Mesendoderm (in vitro differentiated cells): ENCODE results near the gene PCSK7. TPM values are rescaled to one million over a fixed set of nuclear protein-coding genes. Genes with fewer than 3 reads are reported as not detected.

Source experiments
- DNase-seq: peaks from one replicate; pipeline ENCODE4 v3.0.0; 2013
- H2AK5ac ChIP-seq: 2 replicates; pipeline ENCODE4 v1.6.1; 2013; ENCODE audit warnings: low read length, inconsistent platforms
- H2BK120ac ChIP-seq: 2 replicates; pipeline ENCODE4 v1.6.1; 2013; ENCODE audit warnings: low read depth, mild to moderate bottlenecking, low read length, moderate library complexity, mixed read lengths
- H2BK15ac ChIP-seq: replicated peaks from 2 replicates; pipeline ENCODE4 v1.6.1; 2013; ENCODE audit warnings: low read depth, mild to moderate bottlenecking, moderate library complexity
- H2BK5ac ChIP-seq: 2 replicates; pipeline ENCODE4 v1.6.1; 2013; ENCODE audit warnings: low read length, inconsistent platforms
- H3K18ac ChIP-seq: 2 replicates; pipeline ENCODE4 v1.6.1; 2013; ENCODE audit warnings: mild to moderate bottlenecking, low read length, mixed read lengths
- H3K23ac ChIP-seq: one replicate; pipeline ENCODE4 v1.6.1; 2013; ENCODE audit warnings: low read length
- H3K27ac ChIP-seq: 2 replicates; pipeline ENCODE4 v1.5.1; 2013; ENCODE audit warnings: low read depth, mild to moderate bottlenecking, inconsistent platforms, low read length, moderate library complexity
- H3K27me3 ChIP-seq: 2 replicates; pipeline ENCODE4 v1.6.1; 2013; ENCODE audit warnings: low read length, control low read depth, mild to moderate bottlenecking, inconsistent platforms; ENCODE audit not compliant: insufficient read depth, poor library complexity
- H3K36me3 ChIP-seq: 2 replicates; pipeline ENCODE4 v1.6.1; 2013; ENCODE audit warnings: low read length, inconsistent platforms; ENCODE audit not compliant: control insufficient read depth, insufficient read depth
- H3K4ac ChIP-seq: one replicate; pipeline ENCODE4 v1.6.1; 2013; ENCODE audit warnings: low read depth, mild to moderate bottlenecking, low read length, moderate library complexity
- H3K4me1 ChIP-seq: 2 replicates; pipeline ENCODE4 v1.6.1; 2013; ENCODE audit warnings: low read depth, low read length, inconsistent platforms; ENCODE audit not compliant: control insufficient read depth
- H3K4me2 ChIP-seq: 2 replicates; pipeline ENCODE4 v1.6.1; 2013; ENCODE audit warnings: low read length
- H3K4me3 ChIP-seq: 2 replicates; pipeline ENCODE4 v1.5.1; 2013; ENCODE audit warnings: mild to moderate bottlenecking, low read length
- H3K56ac ChIP-seq: one replicate; pipeline ENCODE4 v1.6.1; 2013; ENCODE audit warnings: low read length
- H3K79me1 ChIP-seq: 2 replicates; pipeline ENCODE4 v1.6.1; 2013; ENCODE audit warnings: low read length, inconsistent platforms
- H3K79me2 ChIP-seq: 2 replicates; pipeline ENCODE4 v1.6.1; 2013; ENCODE audit warnings: mild to moderate bottlenecking, low read length; ENCODE audit not compliant: control insufficient read depth, insufficient read depth
- H3K9ac ChIP-seq: 2 replicates; pipeline ENCODE4 v1.6.1; 2013; ENCODE audit warnings: low read length, inconsistent platforms
- H4K5ac ChIP-seq: one replicate; pipeline ENCODE4 v1.6.1; 2013; ENCODE audit warnings: low read length
- H4K8ac ChIP-seq: one replicate; pipeline ENCODE4 v1.6.1; 2013; ENCODE audit warnings: low read depth, mild to moderate bottlenecking, control low read depth, low read length, moderate library complexity
- WGBS: extraction: QIAGEN DNeasy Blood & Tissue Kit; methylation state at CpG from one replicate; pipeline ENCODE4 v1.1.7; 2013; ENCODE audit warnings: low lambda C conversion rate, missing lambda C conversion rate; ENCODE audit not compliant: insufficient coverage; ENCODE audit errors: extremely low coverage; 5-methylcytosine and 5-hydroxymethylcytosine counted together
- polyA plus RNA-seq, 2 experiments: library from polyadenylated mRNA; stranded (reverse); fragments of 200-250 nt; gene quantifications; one replicate each; pipeline ENCODE4 v1.2.3, GENCODE V29; 2013

PCSK7 gene
- polyA plus RNA-seq (2013, experiment 1 of 2) = 15.6 TPM
- 15.8 TPM for polyA plus RNA-seq (2013, experiment 2 of 2)

GRCh38 chr11:117231842-117232091 lies at the start of gene PCSK7:
PCSK7 (minus strand) TSS chr11:117232073; CDS start chr11:117229844, 2,229 bp downstream.
- no peak for DNase-seq
- peaks cover 17% of the 10 kb centered on the region for H3K79me1 ChIP-seq
- no peaks in the 10 kb centered on the region for H3K4me1 ChIP-seq
- H2BK120ac ChIP-seq = peak within 1 kb of the TSS; percentile 48
- H3K4me3 ChIP-seq = peak within 1 kb of the TSS; percentile 80
- H4K8ac ChIP-seq = peak within 1 kb of the TSS; percentile 87
- H2BK15ac ChIP-seq = no peak within 1 kb of the TSS
- peak within 1 kb of the TSS; percentile 99 for H3K18ac ChIP-seq
- peak within 1 kb of the TSS; percentile 12 for H2AK5ac ChIP-seq
- peak within 1 kb of the TSS; percentile 90 for H3K4ac ChIP-seq
- peak within 1 kb of the TSS; percentile 29 for H3K23ac ChIP-seq
- H3K27me3 ChIP-seq = no peaks in the 10 kb centered on the region
- H4K5ac ChIP-seq = no peak within 1 kb of the TSS
- peaks cover 19% of the 10 kb centered on the region for H3K79me2 ChIP-seq
- H3K27ac ChIP-seq = peak within 1 kb of the TSS; percentile 77
- H3K56ac ChIP-seq = peak within 1 kb of the TSS; percentile 95
- WGBS = no CpG with 5 or more reads among the region's 13 CpGs
- H3K36me3 ChIP-seq = peaks cover 2% of the 10 kb centered on the region
- H3K9ac ChIP-seq = peak within 1 kb of the TSS; percentile 92
- H3K4me2 ChIP-seq = peak within 1 kb of the TSS; percentile 98
- peak within 1 kb of the TSS; percentile 76 for H2BK5ac ChIP-seq

GRCh38 chr11:117281159-117281558 lies 49.3 kb upstream of the PCSK7 start:
- Histone ChIP-seq H3K18ac (no peak overlapping the region), H3K4ac (no peak overlapping the region), H2BK120ac (no peak overlapping the region), H3K9ac (no peak overlapping the region), H4K5ac (no peak overlapping the region), H3K27ac (no peak overlapping the region), H3K79me1 (no peaks in the 10 kb centered on the region), H3K4me1 (no peaks in the 10 kb centered on the region), H3K79me2 (no peaks in the 10 kb centered on the region), H3K23ac (no peak overlapping the region), H3K4me3 (no peak overlapping the region), H3K56ac (no peak overlapping the region), H2AK5ac (no peak overlapping the region), H3K27me3 (no peaks in the 10 kb centered on the region), H3K36me3 (peaks cover 5% of the 10 kb centered on the region), H3K4me2 (no peak overlapping the region), H2BK5ac (no peak overlapping the region), H4K8ac (no peak overlapping the region), H2BK15ac (no peak overlapping the region)
- no CpG with 5 or more reads among the region's 6 CpGs for whole genome bisulfite sequencing
- peak; percentile 22 for DNase-seq

- H3K36me3 ChIP-seq = peaks cover 2% of the 10 kb centered on the region
- H3K23ac ChIP-seq = no peak overlapping the region
- H4K5ac ChIP-seq = no peak overlapping the region
- H3K56ac ChIP-seq = no peak overlapping the region
- no peak overlapping the region for H3K4ac ChIP-seq
- no peak overlapping the region for H3K18ac ChIP-seq
- no peak overlapping the region for H3K9ac ChIP-seq
- H3K4me3 ChIP-seq = no peak overlapping the region
- H2BK5ac ChIP-seq = no peak overlapping the region
- no peak overlapping the region for H2BK15ac ChIP-seq
- no peaks in the 10 kb centered on the region for H3K79me1 ChIP-seq
- no peak overlapping the region for H2AK5ac ChIP-seq
- no peak overlapping the region for H2BK120ac ChIP-seq
- no peak overlapping the region for H3K27ac ChIP-seq
- no peaks in the 10 kb centered on the region for H3K79me2 ChIP-seq
- DNase-seq = peak; percentile 39
- H4K8ac ChIP-seq = no peak overlapping the region
- WGBS = no CpG with 5 or more reads among the region's 4 CpGs
- no peaks in the 10 kb centered on the region for H3K27me3 ChIP-seq
- H3K4me2 ChIP-seq = no peak overlapping the region
- no peaks in the 10 kb centered on the region for H3K4me1 ChIP-seq
Observed at GRCh38 chr11:117279711-117280376, 48.0 kb upstream of the PCSK7 start.

GRCh38 chr11:117278347-117278746 lies 46.5 kb upstream of the PCSK7 start:
- Histone ChIP-seq H3K4me2 (no peak overlapping the region), H3K23ac (no peak overlapping the region), H2AK5ac (no peak overlapping the region), H2BK120ac (no peak overlapping the region), H3K56ac (no peak overlapping the region), H3K4ac (no peak overlapping the region), H3K18ac (no peak overlapping the region), H3K36me3 (peaks cover 2% of the 10 kb centered on the region), H3K79me1 (no peaks in the 10 kb centered on the region), H3K27ac (no peak overlapping the region), H4K5ac (no peak overlapping the region), H3K4me1 (no peaks in the 10 kb centered on the region), H4K8ac (no peak overlapping the region), H2BK5ac (no peak overlapping the region), H3K27me3 (no peaks in the 10 kb centered on the region), H2BK15ac (no peak overlapping the region), H3K79me2 (no peaks in the 10 kb centered on the region), H3K4me3 (no peak overlapping the region), H3K9ac (no peak overlapping the region)
- WGBS = no CpG with 5 or more reads among the region's 2 CpGs
- no peak for DNase-seq

GRCh38 chr11:117273550-117274289 lies 41.8 kb upstream of the PCSK7 start:
- H3K23ac ChIP-seq = no peak overlapping the region
- H3K18ac ChIP-seq = no peak overlapping the region
- H3K27me3 ChIP-seq = no peaks in the 10 kb centered on the region
- H3K4me2 ChIP-seq = no peak overlapping the region
- no peak overlapping the region for H3K4me3 ChIP-seq
- no peak overlapping the region for H4K5ac ChIP-seq
- no CpG with 5 or more reads among the region's 9 CpGs for WGBS
- peaks cover 10% of the 10 kb centered on the region for H3K4me1 ChIP-seq
- H3K9ac ChIP-seq = no peak overlapping the region
- no peak overlapping the region for H2BK120ac ChIP-seq
- no peaks in the 10 kb centered on the region for H3K79me1 ChIP-seq
- H4K8ac ChIP-seq = no peak overlapping the region
- peak; percentile 90 for DNase-seq
- H3K27ac ChIP-seq = no peak overlapping the region
- no peak overlapping the region for H2BK15ac ChIP-seq
- no peaks in the 10 kb centered on the region for H3K79me2 ChIP-seq
- H2BK5ac ChIP-seq = no peak overlapping the region
- H3K56ac ChIP-seq = peak overlapping the region; percentile 20
- no peak overlapping the region for H2AK5ac ChIP-seq
- H3K36me3 ChIP-seq = no peaks in the 10 kb centered on the region
- peak overlapping the region; percentile 68 for H3K4ac ChIP-seq
